ENCODE data around the gene MRTFA.
"Not testable (repeated sequence)": the region's sequence is repeated elsewhere in the genome, so short reads cannot be mapped to it uniquely, and the experiment has no call there.

The MRTFA gene

DNA sequence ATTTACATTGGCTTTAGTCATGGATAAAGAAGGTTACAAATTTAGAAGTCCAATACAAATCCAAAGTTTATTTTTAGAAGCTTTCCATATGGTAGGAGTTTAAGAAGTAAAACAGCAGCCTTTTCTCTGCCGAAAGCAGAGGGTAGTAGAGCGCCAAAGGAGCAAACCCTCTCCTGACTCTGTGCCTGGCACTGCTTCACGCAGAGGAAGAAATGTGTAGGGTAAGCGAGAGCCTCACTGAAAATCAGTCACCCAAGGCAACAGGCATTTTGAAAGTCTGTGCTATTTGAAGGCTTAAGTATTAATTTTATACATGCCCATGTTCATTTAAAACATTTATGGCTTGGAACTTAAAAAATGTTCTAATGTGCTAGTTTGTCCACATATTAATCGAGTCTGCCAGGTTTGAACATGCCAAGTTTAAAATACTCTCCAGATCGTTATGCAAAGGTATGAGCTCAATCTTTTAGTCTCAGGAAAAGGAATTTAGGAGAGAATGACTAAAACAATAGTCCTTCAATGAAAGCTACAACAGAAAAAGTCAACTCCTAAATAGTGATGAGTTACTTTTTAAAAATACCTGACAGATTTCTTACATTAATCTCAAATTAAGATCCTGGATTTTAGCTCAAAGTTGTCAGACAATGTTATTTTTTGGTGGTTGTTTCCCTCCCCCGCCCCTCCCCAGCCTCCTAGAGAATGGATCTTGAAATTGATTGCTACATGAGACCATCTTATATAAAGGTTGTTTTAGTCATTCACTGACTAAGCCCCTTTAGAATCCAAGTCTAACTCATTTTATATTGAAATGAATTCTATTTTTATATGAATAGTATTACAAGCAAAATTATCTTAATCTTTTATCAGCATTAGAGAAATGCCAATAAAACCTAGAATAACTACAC lies 38.7 kb downstream of the MRTFA start:
- DNase-seq, result peak in 6 of 56 donors; percentile 1 to 15 (median 7)

DNA sequence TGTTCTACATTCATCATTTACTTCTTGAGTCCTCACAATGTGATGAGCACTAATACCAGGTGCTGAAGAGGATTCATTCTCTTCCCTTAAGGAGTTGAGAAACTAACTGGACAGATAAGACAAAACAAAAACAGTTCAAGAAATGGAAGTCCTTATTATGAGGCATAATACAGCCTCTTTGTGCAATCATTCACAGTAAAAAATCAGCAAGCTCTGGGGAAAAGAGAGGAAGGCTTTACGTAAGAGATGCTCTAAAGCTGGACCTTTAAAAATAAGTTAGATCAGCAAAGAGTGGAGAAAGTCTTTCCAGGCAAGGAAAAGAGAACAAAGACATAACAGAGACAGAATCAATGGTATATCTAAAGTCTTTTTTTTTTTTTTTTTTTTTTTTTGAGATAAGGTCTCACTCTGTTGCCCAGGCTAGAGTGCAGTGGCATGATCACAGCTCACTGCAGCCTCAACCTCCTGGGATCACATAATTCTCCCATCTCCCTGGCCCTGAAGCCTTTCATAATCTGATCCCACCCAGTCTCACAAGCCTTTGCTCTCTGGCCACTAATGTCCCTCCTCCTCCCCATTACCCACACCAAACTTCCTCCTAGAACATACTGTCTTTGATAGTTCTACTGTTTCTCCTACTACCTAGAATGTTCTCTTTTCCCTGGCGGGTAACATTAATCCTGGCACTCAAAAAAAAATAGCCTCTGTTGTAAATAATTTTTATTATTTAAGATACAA lies 40.9 kb downstream of the MRTFA start:
- DNase-seq, result no peak

DNA sequence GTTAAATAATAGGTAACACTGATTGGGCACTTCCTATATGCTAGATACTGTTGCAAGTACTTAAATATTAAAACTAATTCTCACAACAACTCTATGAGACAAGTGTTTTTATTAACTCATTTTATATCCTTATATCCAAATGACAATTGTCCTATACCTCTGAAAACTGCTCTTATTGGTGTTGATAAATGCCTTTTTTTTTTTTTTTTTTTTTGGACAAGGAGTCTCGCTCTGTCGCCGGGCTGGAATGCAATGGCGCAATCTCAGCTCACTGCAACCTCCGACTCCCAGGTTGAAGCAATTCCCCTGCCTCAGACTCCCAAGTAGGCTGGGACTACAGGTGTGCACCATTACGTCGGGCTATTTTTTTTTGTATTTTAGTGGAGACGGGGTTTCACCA lies 41.6 kb downstream of the MRTFA start:
- no peak for DNase-seq

DNA sequence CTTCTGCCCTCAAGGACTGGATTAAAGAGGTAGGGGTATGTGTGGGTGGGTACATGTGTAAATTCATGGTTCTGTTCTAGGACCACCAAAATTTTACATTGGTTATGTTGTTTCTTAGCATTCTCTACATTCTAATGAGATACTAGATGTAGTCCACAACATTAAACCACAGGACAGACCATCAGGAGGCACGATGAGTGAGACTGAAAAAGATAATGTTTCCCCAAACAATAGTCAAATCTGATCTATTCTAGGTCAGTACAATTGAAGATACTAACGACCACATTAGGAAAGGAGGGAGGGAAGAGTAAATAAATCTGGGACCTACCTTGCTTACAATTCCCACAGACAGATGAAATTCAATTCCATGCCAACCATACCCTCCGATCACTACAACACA lies 42.2 kb downstream of the MRTFA start:
- no peak for DNase-seq

DNA sequence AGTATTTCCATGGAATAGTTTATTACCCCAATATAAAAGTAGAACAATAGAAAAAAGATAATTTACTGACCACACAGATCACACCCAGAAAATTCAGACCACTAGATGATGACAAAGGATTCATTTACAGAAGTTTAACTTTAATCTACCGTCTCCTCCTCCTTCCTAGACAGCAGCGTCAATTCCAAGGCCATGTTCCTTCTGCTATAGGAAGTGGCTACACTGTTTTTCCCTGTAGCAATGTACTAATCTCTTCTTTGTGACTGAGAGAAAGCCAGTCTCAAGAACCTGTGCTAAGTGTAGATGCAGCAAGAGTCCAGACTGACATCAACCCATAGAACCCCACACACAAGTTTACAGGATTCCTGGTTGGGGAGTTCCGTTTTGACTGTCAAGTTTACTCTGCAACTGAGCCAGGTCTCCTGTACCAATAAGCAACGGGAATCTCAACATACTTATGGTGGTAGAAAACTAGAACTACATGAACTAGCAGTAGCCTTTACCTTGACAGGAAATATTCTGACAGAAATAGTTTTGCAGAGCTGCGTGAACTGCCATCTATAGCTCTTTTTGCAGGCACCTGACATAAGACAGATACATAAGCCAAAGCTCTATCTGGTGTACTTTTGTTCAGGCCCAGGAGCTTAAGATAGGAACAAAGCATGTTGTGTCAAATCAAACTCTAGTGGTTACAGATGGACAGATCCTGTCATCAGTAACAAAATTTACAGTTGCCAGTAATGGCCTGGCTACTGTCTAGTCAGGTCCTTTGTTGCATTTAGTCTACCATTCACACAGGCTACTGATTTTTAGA lies 42.9 kb downstream of the MRTFA start:
- no peak for DNase-seq

DNA sequence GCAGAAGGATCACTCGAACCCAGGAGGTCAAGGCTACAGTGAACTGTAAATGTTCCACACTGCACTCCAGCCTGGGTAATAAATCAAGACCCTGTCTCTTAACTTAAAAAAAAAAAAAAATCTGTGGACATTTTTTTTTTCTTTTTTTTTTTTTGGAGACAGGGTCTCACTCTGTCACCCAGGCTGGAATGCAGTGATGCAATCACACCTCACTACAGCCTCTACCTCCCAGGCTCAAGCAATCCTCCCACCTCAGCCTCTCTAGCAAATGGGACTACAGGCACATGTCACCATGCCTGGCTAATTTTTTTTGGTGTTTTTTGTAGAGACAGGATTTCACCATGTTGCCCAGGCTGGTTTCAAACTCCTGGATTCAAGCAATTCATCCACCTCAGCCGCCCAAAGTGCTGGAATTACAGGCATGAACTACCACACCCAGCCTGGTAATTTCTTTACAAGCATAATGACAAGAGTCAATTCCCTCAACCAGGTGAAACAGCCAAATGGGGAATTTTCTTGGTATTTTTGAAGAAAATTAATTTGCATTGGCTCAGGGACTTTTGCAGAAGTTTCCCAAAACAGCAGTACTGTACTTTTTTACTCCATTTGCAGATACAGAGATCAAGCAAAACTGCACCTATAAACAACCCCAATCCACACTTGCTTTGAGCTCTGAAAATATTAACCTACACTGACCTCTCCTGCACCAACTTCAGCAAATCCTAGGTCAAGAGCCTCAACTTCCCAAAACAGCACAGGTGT lies 44.0 kb downstream of the MRTFA start:
- DNase-seq, result no peak

DNA sequence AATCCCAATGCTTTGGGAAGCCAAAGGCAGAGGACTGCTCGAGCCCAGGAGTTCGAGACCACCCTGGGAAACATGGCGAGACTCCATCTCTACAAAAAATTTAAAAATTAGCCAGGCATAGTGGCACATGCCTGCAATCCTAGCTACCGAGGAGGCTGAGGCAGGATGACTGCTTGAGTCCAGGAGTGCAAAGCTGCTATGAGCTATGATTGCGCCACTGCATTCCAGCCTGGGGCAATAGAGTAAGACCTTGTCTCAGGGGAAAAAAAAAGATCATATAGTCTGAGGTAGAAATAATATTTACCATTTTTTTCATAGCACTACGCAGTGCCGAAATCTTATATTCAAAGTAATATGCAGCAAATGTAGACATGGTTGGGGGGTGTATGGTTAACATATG lies 47.8 kb downstream of the MRTFA start:
- DNase-seq, result no peak

DNA sequence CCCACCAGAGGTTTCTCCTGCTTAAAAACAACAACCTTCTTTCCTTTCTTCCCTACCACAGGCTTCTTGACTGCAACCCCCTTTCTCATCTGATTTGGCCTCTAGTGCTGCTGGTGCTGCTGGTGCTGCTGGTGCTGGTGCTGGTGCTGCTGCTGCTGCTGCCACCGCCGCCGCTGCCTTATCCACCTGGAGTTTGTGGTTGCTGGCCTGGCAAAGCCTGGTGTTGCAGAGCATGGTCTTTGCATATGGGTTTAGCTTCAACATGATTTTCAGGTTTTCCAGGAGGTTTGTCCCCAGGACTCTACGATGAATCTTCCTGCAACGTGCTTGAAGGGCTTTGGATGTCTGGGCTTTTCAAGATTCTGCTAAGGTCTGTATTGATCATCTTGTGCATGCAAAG lies 49.7 kb downstream of the MRTFA start:
- no peak for DNase-seq

DNA sequence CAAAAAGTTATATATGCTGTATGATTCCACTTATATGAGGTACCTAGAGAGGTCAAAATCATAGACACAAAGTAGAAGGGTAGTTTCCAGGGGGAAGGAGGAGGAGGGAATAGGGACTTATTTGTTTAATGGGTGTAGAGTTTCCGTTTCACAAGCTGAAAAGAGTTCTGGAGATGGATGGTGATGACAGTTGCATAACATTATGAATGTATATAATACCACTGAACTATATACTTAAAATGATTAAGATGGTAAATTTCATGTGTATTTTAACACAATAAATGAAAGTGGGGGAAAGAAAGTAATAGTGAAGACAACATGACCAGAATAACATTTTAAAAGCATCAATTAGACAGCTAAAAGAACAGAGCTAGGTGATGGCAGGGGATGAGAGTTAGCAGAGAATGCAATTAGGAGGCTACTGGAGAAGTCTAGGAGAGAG lies 51.2 kb downstream of the MRTFA start:
- no peak for DNase-seq

DNA sequence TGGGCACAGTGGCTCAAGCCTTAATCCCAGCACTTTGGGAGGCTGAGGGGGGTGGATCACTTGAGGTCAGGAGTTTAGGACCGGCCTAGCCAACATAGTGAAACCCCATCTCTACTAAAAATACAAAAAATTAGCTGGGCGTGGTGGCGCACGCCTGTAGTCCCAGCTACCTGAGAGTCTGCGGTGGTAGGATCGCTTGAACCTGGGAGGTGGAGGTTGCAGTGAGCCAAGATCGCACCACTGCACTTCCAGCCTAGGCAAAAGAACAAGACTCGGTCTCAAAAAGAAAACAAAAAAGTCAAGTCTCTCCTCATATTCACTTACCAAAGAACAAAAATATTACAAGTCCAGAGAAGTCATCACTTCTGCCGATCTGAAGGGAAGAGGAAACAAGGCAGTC lies 51.8 kb downstream of the MRTFA start:
- not testable (repeated sequence) for DNase-seq

DNA sequence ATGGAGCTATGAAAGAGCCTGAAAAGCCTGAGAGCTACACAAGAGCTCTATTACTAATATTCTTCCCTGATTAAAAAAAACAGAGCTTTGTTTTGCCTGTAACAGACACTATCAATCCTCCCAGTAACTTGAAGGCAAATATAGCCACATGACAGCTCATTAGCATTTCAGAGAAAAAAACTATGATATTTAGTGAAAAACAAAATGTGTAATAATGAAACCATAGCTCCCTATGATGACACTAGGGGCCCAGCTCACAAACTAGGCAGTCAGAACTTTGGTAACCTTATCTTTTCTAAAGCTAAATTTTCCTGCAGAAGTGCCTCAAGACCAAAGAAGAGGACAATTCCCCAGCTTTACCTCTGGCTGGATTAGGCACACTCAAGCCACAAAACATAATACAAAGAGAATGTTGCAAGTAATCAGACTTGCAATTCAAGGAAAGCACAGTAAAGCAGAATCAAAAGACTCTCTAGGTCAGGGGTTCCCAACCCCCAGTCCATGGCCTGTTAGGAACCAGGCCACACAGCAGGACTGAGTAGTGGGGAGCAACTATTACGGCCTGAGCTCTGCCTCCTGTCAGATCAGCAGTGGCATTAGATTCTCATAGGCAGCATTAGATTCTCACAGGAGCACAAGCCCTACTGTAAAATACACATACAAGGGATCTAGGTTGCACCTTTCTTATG lies 53.3 kb downstream of the MRTFA start:
- no peak for DNase-seq

DNA sequence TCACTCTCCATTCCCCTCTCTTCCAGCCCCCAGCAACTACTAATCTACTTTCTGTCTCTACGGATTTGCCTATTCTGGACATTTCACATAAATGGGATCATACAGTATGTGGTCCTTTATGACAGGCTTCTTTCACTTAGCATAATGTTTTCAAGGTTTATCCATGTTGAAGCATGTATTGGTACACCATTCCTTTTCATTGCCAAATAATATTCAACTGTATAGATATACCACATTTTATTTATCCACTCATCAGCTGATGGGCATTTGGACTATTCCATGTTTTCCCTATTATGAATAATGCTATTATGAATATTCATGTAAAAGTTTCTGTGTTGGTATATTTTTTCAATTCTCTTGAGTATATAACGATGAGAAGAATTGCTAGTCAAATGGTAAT lies 54.5 kb downstream of the MRTFA start:
- DNase-seq, result no peak

DNA sequence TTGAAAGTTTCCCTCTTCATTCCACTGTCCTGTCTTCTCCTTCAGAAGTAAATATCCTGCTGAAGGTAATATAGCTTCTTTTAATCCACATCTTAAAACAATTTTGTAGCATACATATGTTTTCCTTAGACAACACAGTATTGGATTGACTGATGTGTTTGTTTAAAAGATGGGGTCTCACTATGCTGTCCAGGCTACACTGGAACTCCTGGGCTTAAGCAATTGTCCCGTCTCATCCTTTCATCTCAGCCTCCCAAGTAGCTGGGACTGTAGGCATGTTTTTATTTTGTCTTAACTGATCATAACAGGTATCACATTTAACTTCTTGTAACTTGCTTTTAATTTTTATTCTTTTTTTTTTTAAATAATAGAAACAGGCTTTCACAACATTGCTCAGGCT lies 55.9 kb downstream of the MRTFA start:
- no peak for DNase-seq

DNA sequence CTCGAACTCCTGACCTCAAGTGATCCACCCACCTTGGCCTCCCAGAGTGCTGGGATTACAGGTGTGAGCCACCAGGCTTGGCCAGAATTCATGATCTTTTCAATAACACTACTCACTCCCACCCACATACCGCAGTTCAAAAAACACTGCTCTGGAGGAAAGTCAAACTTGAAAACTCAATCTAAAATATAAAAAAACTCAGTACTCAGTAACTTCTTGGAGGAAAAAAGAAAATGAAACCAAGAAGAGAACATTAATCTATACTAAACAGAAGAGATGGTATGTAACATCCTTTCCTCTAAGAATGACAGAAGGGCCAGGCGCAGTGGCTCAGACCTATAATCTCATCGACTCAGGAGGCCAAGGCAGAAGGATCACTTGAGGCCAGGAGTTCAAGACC lies 58.3 kb downstream of the MRTFA start:
- no peak for DNase-seq

DNA sequence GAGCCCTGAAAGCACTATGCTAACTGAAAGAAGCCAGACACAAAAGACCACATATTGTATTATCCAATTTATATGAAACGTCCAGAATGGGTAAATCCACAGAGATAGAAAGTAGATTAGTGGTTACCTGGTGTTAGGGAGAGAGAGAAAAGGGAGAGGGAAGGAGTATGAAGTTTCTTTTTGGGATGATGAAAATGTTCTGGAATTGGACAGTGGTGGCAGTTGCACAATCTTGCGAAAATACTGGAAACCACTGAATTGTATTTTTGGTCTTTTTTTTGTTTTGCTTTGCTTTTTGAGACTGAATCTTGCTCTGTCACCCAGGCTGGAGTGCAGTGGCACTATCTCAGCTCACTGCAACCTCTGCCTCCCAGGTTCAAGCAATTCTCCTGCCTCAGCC lies 63.5 kb downstream of the MRTFA start:
- DNase-seq, result no peak

DNA sequence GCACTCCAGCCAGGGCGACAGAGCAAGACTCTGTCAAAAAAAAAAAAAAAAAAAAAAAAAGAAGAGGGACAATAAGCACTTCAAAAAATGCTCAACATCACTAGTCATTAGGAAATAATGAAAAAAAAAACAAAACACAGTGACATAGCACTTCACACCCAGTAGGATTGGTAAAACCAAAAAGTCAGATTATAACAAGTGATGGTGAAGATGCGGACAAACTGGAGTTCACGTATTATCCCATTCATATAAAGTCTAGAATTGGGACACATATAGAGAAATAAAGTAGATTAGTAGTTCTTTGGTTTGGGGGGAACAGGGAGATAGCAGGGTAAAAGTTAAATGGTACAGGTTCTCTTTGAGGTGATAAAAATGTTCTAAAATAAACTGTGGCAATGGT lies 64.6 kb downstream of the MRTFA start:
- no peak for DNase-seq

DNA sequence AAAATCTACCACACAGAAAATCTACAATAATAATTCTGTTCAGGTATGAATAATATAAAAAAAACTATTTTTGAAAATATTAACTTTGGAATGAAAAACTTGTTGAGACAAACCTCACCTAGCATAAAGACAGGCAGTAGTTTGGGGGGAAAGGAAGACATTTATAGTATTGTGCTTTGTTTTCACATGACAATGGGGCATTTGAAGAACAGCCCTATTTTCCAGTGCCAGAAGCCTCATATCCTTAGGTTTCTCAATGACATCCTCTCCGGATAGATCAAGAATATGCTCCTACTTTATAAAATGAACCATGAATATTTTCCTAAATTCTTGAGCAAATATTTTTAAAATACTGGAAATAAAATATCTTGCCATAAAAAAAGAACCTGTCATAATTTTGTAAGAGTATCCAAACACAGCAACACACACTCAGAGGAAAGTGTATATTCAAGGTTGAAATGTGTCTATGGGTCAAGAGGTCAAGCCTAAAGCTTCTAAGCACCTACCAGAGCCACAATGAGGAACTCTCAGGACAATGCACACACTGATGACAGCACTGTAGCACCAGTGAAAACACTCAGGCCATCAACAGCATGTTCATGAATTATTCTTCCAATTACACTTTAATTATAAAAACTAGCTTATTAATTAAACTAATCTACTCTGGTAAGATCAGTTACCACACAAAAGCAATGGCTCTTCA lies 68.7 kb downstream of the MRTFA start:
- DNase-seq, result peak in 1 of 56 donors; percentile 11

DNA sequence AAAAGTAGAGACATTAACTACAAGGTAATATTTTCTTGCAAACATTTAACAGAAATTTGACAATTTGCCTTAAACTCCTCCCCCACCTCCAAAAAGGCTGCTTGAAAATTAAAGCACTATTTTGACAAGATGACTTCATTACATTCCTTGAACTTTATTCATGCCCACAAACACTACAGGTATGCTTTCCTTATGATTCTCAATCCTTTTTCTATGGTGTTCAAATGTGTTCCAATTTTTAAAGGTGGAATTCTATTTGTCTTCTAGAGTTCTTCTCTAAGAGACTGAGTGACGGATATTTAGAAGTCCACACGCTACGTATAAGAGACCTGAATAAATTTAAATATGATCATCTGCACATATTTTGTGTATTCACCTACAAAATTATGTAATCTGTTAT lies 69.4 kb downstream of the MRTFA start:
- no peak for DNase-seq

DNA sequence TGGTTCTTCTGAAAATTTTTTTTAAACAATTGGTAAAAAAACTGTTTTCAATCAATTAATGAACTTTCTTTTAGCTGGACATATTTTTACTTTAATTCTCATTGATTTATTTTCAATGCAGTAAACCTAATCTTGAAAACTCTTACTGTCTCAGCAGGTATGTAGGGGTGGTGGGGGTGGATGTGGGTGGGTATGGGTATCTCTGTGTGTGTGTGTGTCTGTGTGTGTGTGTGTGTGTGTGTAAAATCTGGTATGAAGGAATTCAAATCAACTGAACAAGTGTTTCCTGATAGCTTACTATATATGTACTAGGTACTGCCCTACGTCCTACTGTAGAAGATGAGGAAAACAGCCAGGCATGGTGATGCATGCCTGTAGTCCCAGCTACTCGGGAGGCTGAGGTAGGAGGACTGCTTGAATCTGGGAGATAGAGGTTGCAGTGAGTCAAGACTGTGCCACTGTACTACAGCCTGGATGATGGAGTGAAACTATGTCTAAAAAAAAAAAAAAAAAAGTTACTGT lies 75.5 kb downstream of the MRTFA start:
- DNase-seq, result no peak

DNA sequence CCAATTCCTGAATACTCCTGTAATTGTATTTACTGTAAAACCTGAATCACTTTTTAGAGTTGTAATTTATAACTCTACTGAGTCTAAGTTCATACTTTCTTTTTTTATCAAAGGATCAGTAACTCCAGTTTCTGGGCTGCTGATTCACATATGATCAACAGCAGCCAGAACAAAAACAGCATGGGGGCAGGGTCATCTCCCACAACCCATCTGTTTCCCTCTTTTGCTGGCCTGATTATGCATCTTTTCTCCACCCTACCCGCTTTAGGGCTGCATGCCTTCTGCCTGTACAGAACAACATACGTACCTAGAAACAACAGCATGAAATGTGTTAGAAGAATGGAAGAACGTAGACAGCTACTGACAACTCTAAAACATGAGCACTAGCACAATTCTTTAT lies 76.0 kb downstream of the MRTFA start:
- DNase-seq, result peak in 12 of 56 donors; percentile 0 to 53 (median 11)
